Measurements from ENCODE around the gene VASH2. TPM values are rescaled to one million over a fixed set of nuclear protein-coding genes. Genes with fewer than 3 reads are reported as not detected.

Gene VASH2
- total RNA-seq, 1 donor from 2014 or later, result 0.07 TPM

- Mint-ChIP-seq H3K27me3 (peaks cover 16% of the 10 kb centered on the region), H3K27ac (no peak overlapping the region), H3K4me3 (no peak overlapping the region), H3K36me3 (ENCODE audit: low read depth) (no peaks in the 10 kb centered on the region), H3K9me3 (no peaks in the 10 kb centered on the region), H3K4me1 (peaks cover 6% of the 10 kb centered on the region)
- DNase-seq (no peak), ATAC-seq (ENCODE audit: low read depth) (no peak)
- no peak for TF ChIP-seq CTCF (IDR thresholded peaks at IDR 0.05)
- ChIA-PET POLR2A (interaction anchor here (0.6 kb wide), 1 partner anchor 1111 kb away, joined by 3 read pairs; no protein-coding TSS in a partner anchor), CTCF (no interaction called here)
- intact Hi-C loops (cut with micrococcal nuclease), result no loop called here
Measured at GRCh38 chr1:212920246-212920645, 30.1 kb upstream of the VASH2 start.

GRCh38 chr1:212920896-212921295 is 29.4 kb upstream of the VASH2 start:
- Mint-ChIP-seq H3K36me3 (ENCODE audit: low read depth) (no peaks in the 10 kb centered on the region), H3K4me1 (peaks cover 6% of the 10 kb centered on the region), H3K27me3 (peaks cover 16% of the 10 kb centered on the region), H3K9me3 (no peaks in the 10 kb centered on the region), H3K4me3 (no peak overlapping the region), H3K27ac (no peak overlapping the region)
- intact Hi-C loops (cut with micrococcal nuclease), result no loop called here
- CTCF ChIA-PET, result interaction anchor here (0.7 kb wide), 1 partner anchor 74 kb away, joined by 3 read pairs; no protein-coding TSS in a partner anchor
- no peak for DNase-seq
- POLR2A ChIA-PET, result no interaction called here
- no peak for ATAC-seq (ENCODE audit: low read depth)
- no peak for TF ChIP-seq CTCF (IDR thresholded peaks at IDR 0.05)

- no peak for TF ChIP-seq CTCF (IDR thresholded peaks at IDR 0.05)
- DNase-seq, result no peak
- no peak for ATAC-seq (ENCODE audit: low read depth)
- no peaks in the 10 kb centered on the region for H3K36me3 Mint-ChIP-seq (ENCODE audit: low read depth)
- H3K4me1 Mint-ChIP-seq, result no peaks in the 10 kb centered on the region
- ChIA-PET POLR2A (no interaction called here), CTCF (no interaction called here)
- no peak overlapping the region for H3K4me3 Mint-ChIP-seq
- H3K9me3 Mint-ChIP-seq, result no peaks in the 10 kb centered on the region
- H3K27me3 Mint-ChIP-seq, result peaks cover 12% of the 10 kb centered on the region
- intact Hi-C loops (cut with micrococcal nuclease), result no loop called here
- H3K27ac Mint-ChIP-seq, result no peak overlapping the region
Measured at GRCh38 chr1:212922016-212922415, 28.3 kb upstream of the VASH2 start.

- peaks cover 4% of the 10 kb centered on the region for H3K27me3 Mint-ChIP-seq
- ChIA-PET POLR2A (no interaction called here), CTCF (no interaction called here)
- H3K9me3 Mint-ChIP-seq, result no peaks in the 10 kb centered on the region
- DNase-seq, result no peak
- intact Hi-C loops (cut with micrococcal nuclease), result no loop called here
- ATAC-seq (ENCODE audit: low read depth), result no peak
- no peak overlapping the region for H3K27ac Mint-ChIP-seq
- TF ChIP-seq CTCF (IDR thresholded peaks at IDR 0.05), result no peak
- no peaks in the 10 kb centered on the region for H3K36me3 Mint-ChIP-seq (ENCODE audit: low read depth)
- H3K4me3 Mint-ChIP-seq, result no peak overlapping the region
- H3K4me1 Mint-ChIP-seq, result no peaks in the 10 kb centered on the region
Measured at GRCh38 chr1:212926372-212926771, 24.0 kb upstream of the VASH2 start.

- DNase-seq (no peak), ATAC-seq (ENCODE audit: low read depth) (no peak)
- ChIA-PET POLR2A (interaction anchor here (0.5 kb wide), 1 partner anchor 63 kb away, joined by 4 read pairs; no protein-coding TSS in a partner anchor), CTCF (no interaction called here)
- no peaks in the 10 kb centered on the region for H3K4me1 Mint-ChIP-seq
- peaks cover 4% of the 10 kb centered on the region for H3K27me3 Mint-ChIP-seq
- no peak overlapping the region for H3K4me3 Mint-ChIP-seq
- H3K36me3 Mint-ChIP-seq (ENCODE audit: low read depth), result no peaks in the 10 kb centered on the region
- no peak for TF ChIP-seq CTCF (IDR thresholded peaks at IDR 0.05)
- intact Hi-C loops (cut with micrococcal nuclease), result no loop called here
- no peak overlapping the region for H3K27ac Mint-ChIP-seq
- H3K9me3 Mint-ChIP-seq, result no peaks in the 10 kb centered on the region
Measured at GRCh38 chr1:212928323-212929291, 21.7 kb upstream of the VASH2 start.
